Panc1 (cell line): ENCODE data around the gene OGDH.

ENCODE experiments used
- CTCF ChIP-seq: fragments of 450-650 bp; IDR thresholded peaks from 2 replicates; pipeline ENCODE4 v1.5.1; 2017; ENCODE audit warnings: mild to moderate bottlenecking
- POLR2AphosphoS5 ChIP-seq: IDR thresholded peaks from 2 replicates; pipeline ENCODE4 v1.6.1; 2012; ENCODE audit warnings: mild to moderate bottlenecking, low read depth, low read length, moderate library complexity
- REST ChIP-seq, 2 experiments: IDR thresholded peaks; 2 replicates each; pipeline ENCODE4 v1.6.1; 2011 to 2012; ENCODE audit warnings: low read depth in 2 of 2, control low read depth in 1 of 2, low read length in 1 of 2, mild to moderate bottlenecking in 1 of 2, moderate library complexity in 1 of 2; ENCODE audit not compliant: insufficient read depth in 1 of 2
- TCF7L2 ChIP-seq: IDR thresholded peaks from 2 replicates; pipeline ENCODE4 v1.6.1; 2011; ENCODE audit warnings: mild to moderate bottlenecking, low read depth, low read length, inconsistent platforms

- no peak for TF ChIP-seq REST (IDR thresholded peaks at IDR 0.05; ENCODE audit: insufficient read depth in 1 of 2, low read depth in 2 of 2, low read length in 1 of 2)
- no peak for TF ChIP-seq CTCF
- TF ChIP-seq POLR2AphosphoS5 = no peak
- no peak for TF ChIP-seq TCF7L2
Measured at GRCh38 chr7:44757311-44757710, 150.9 kb downstream of the OGDH start.
